ENCODE results near the gene UBL3.

GRCh38 chr13:29856426-29856825 lies 6.0 kb upstream of the UBL3 start:
- TF ChIP-seq, protein P1, sequence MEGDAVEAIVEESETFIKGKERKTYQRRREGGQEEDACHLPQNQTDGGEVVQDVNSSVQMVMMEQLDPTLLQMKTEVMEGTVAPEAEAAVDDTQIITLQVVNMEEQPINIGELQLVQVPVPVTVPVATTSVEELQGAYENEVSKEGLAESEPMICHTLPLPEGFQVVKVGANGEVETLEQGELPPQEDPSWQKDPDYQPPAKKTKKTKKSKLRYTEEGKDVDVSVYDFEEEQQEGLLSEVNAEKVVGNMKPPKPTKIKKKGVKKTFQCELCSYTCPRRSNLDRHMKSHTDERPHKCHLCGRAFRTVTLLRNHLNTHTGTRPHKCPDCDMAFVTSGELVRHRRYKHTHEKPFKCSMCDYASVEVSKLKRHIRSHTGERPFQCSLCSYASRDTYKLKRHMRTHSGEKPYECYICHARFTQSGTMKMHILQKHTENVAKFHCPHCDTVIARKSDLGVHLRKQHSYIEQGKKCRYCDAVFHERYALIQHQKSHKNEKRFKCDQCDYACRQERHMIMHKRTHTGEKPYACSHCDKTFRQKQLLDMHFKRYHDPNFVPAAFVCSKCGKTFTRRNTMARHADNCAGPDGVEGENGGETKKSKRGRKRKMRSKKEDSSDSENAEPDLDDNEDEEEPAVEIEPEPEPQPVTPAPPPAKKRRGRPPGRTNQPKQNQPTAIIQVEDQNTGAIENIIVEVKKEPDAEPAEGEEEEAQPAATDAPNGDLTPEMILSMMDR (IDR thresholded peaks at IDR 0.05), result no peak
- TF ChIP-seq POLR2A (IDR thresholded peaks at IDR 0.05; ENCODE audit: low read length) (no peak), SMC3 (IDR thresholded peaks at IDR 0.05) (no peak), RFX5 (IDR thresholded peaks at IDR 0.05) (no peak), JUNB (IDR thresholded peaks at IDR 0.05) (no peak)
- TF ChIP-seq, protein P2, sequence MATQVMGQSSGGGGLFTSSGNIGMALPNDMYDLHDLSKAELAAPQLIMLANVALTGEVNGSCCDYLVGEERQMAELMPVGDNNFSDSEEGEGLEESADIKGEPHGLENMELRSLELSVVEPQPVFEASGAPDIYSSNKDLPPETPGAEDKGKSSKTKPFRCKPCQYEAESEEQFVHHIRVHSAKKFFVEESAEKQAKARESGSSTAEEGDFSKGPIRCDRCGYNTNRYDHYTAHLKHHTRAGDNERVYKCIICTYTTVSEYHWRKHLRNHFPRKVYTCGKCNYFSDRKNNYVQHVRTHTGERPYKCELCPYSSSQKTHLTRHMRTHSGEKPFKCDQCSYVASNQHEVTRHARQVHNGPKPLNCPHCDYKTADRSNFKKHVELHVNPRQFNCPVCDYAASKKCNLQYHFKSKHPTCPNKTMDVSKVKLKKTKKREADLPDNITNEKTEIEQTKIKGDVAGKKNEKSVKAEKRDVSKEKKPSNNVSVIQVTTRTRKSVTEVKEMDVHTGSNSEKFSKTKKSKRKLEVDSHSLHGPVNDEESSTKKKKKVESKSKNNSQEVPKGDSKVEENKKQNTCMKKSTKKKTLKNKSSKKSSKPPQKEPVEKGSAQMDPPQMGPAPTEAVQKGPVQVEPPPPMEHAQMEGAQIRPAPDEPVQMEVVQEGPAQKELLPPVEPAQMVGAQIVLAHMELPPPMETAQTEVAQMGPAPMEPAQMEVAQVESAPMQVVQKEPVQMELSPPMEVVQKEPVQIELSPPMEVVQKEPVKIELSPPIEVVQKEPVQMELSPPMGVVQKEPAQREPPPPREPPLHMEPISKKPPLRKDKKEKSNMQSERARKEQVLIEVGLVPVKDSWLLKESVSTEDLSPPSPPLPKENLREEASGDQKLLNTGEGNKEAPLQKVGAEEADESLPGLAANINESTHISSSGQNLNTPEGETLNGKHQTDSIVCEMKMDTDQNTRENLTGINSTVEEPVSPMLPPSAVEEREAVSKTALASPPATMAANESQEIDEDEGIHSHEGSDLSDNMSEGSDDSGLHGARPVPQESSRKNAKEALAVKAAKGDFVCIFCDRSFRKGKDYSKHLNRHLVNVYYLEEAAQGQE (IDR thresholded peaks at IDR 0.05), result no peak
